Smooth muscle cell (in vitro differentiated cells): ENCODE results near the gene RTP4. TPM values are rescaled to one million over a fixed set of nuclear protein-coding genes. Genes with fewer than 3 reads are reported as not detected.

Experiments used
- polyA plus RNA-seq: library from polyadenylated mRNA; unstranded; fragments of >200 nt; fragmentation: Nextera tagmentation; extraction: Ambion mirVana; gene quantifications from 2 replicates; pipeline ENCODE4 v1.2.1, GENCODE V29; 2016
- total RNA-seq: library from RNA; depleted of rRNA; stranded (reverse); fragments of >200 nt; gene quantifications from 2 replicates; pipeline ENCODE4 v1.2.3, GENCODE V29; 2014

RTP4 gene
- total and polyA plus RNA-seq, 2 experiments from 2014 or later: 0.53 TPM; not detected in 1

Other genes starting within 250 kb of the RTP4 start
- 31.6 and 44.2 TPM in 2 replicates for gene RPL39L, start 228.9 kb upstream of the RTP4 start, total RNA-seq
- 35.1 and 40.3 TPM in 2 replicates for gene RPL39L, start 228.9 kb upstream of the RTP4 start, polyA plus RNA-seq
- gene RTP1, start 170.9 kb upstream of the RTP4 start, total RNA-seq: not detected in 2 replicates
- not detected in 2 replicates for gene RTP1, start 170.9 kb upstream of the RTP4 start, polyA plus RNA-seq
- gene MASP1, start 76.6 kb upstream of the RTP4 start, total RNA-seq: 54.0 and 54.1 TPM in 2 replicates
- gene MASP1, start 76.6 kb upstream of the RTP4 start, polyA plus RNA-seq: 42.5 and 46.7 TPM in 2 replicates